Neutrophil (primary cell): ENCODE measurements around the gene TP53TG3.
"Not testable (repeated sequence)": the region's sequence is repeated elsewhere in the genome, so short reads cannot be mapped to it uniquely, and the experiment has no call there.

Source experiments
- H3K27ac ChIP-seq: fragments of 200-600 bp; sonication (generic); 2 replicates; pipeline ENCODE4 v1.5.1; 2016; ENCODE audit warnings: mild to moderate bottlenecking, moderate library complexity
- H3K27me3 ChIP-seq: fragments of 200-600 bp; sonication (generic); 2 replicates; pipeline ENCODE4 v1.6.0; 2016; ENCODE audit warnings: mild to moderate bottlenecking
- H3K36me3 ChIP-seq: fragments of 200-600 bp; sonication (generic); 2 replicates; pipeline ENCODE4 v1.5.1; 2017
- H3K4me1 ChIP-seq, 2 experiments: fragments of 200-600 bp in 1 of 2; sonication (generic) in 1 of 2; 1 replicate in 1 of 2; 2 replicates in 1 of 2; pipeline versions ENCODE4 v1.5.1 to v1.6.1; 2013 to 2016; ENCODE audit warnings: low read depth in 1 of 2, low read length in 1 of 2, mild to moderate bottlenecking in 1 of 2, moderate library complexity in 1 of 2; ENCODE audit not compliant: control insufficient read depth in 1 of 2, insufficient read depth in 1 of 2
- H3K4me3 ChIP-seq, 2 experiments: fragments of 200-600 bp in 1 of 2; sonication (generic) in 1 of 2; 1 replicate in 1 of 2; 2 replicates in 1 of 2; pipeline ENCODE4 v1.5.1; 2013 to 2016; ENCODE audit warnings: low read depth in 1 of 2, low read length in 1 of 2, mild to moderate bottlenecking in 1 of 2, moderate library complexity in 1 of 2
- H3K9me3 ChIP-seq: fragments of 200-600 bp; sonication (generic); 2 replicates; pipeline ENCODE4 v1.5.1; 2016

Gene TP53TG3

GRCh38 chr16:32676065-32676464, at the start of gene TP53TG3:
Gene TP53TG3, minus strand, starts transcription at chr16:32676165. Its CDS starts 68 bp downstream, at chr16:32676097.
- not testable (repeated sequence) for H3K4me3 ChIP-seq, H3K9me3 ChIP-seq

GRCh38 chr16:32650876-32651275, 25.1 kb downstream of the TP53TG3 start:
- not testable (repeated sequence) for H3K36me3 ChIP-seq, H3K4me3 ChIP-seq, H3K9me3 ChIP-seq, H3K4me1 ChIP-seq, H3K27me3 ChIP-seq, H3K27ac ChIP-seq

More at GRCh38 chr16:32676065-32676464, at the start of gene TP53TG3:
- not testable (repeated sequence) for H3K36me3 ChIP-seq, H3K27ac ChIP-seq, H3K27me3 ChIP-seq, H3K4me1 ChIP-seq

- not testable (repeated sequence) for H3K36me3 ChIP-seq, H3K27ac ChIP-seq, H3K9me3 ChIP-seq, H3K4me1 ChIP-seq, H3K4me3 ChIP-seq, H3K27me3 ChIP-seq
These were observed 28.4 kb downstream of the TP53TG3 start for GRCh38 chr16:32647562-32647961.

GRCh38 chr16:32646780-32647179, 29.2 kb downstream of the TP53TG3 start:
- H3K27ac ChIP-seq, H3K36me3 ChIP-seq, H3K4me1 ChIP-seq, H3K4me3 ChIP-seq, H3K9me3 ChIP-seq, H3K27me3 ChIP-seq: not testable (repeated sequence)

GRCh38 chr16:32646177-32646576, 29.8 kb downstream of the TP53TG3 start:
- not testable (repeated sequence) for H3K27me3 ChIP-seq, H3K4me1 ChIP-seq, H3K4me3 ChIP-seq, H3K27ac ChIP-seq, H3K36me3 ChIP-seq, H3K9me3 ChIP-seq

- H3K4me1 ChIP-seq, H3K27me3 ChIP-seq, H3K36me3 ChIP-seq: not testable (repeated sequence)
These were observed 30.6 kb downstream of the TP53TG3 start for GRCh38 chr16:32645278-32645908.

GRCh38 chr16:32644715-32645114, 31.2 kb downstream of the TP53TG3 start:
- not testable (repeated sequence) for H3K27ac ChIP-seq, H3K4me3 ChIP-seq, H3K36me3 ChIP-seq, H3K4me1 ChIP-seq, H3K9me3 ChIP-seq, H3K27me3 ChIP-seq

More at GRCh38 chr16:32645278-32645908, 30.6 kb downstream of the TP53TG3 start:
- not testable (repeated sequence) for H3K4me3 ChIP-seq, H3K9me3 ChIP-seq, H3K27ac ChIP-seq

- not testable (repeated sequence) for H3K9me3 ChIP-seq, H3K4me3 ChIP-seq, H3K36me3 ChIP-seq, H3K4me1 ChIP-seq, H3K27ac ChIP-seq, H3K27me3 ChIP-seq
These were observed 38.4 kb downstream of the TP53TG3 start for GRCh38 chr16:32637614-32638013.

- not testable (repeated sequence) for H3K4me3 ChIP-seq, H3K9me3 ChIP-seq, H3K36me3 ChIP-seq, H3K27ac ChIP-seq, H3K27me3 ChIP-seq, H3K4me1 ChIP-seq
These were observed 43.9 kb downstream of the TP53TG3 start for GRCh38 chr16:32632096-32632495.
